ENCODE results near the gene RET. TPM values are rescaled to one million over a fixed set of nuclear protein-coding genes. Genes with fewer than 3 reads are reported as not detected.

Gene RET
- total and polyA plus RNA-seq, 4 donors = 0.31 to 1.3 (median 0.77) TPM

GRCh38 chr10:43113201-43114087 lies 36.6 kb downstream of the RET start:
- TF ChIP-seq CTCF (IDR thresholded peaks at IDR 0.05; ENCODE audit: control extremely low read depth, extremely low read depth) = no peak
- ATAC-seq (ENCODE audit: insufficient read depth, low FRiP score) (no peak), DNase-seq (no peak)
- no peak overlapping the region for H3K4me3 ChIP-seq
- no peaks in the 10 kb centered on the region for H3K9me3 ChIP-seq (ENCODE audit: control insufficient read depth in 4 of 4, insufficient read depth in 3 of 4, low read length in 3 of 4)
- H3K27ac ChIP-seq (ENCODE audit: low read depth in 1 of 2, low read length in 1 of 2) = no peak overlapping the region
- H3K4me1 ChIP-seq (ENCODE audit: control insufficient read depth in 5 of 5, insufficient read depth in 5 of 5, low read length in 5 of 5) = peaks cover 0 to 14% (median 0%) of the 10 kb centered on the region in 5 donors
- no peaks in the 10 kb centered on the region for H3K36me3 ChIP-seq (ENCODE audit: control insufficient read depth in 4 of 4, insufficient read depth in 4 of 4, low read length in 4 of 4)
- H3K9ac ChIP-seq (ENCODE audit: insufficient read depth in 1 of 2, low read length in 2 of 2) = no peak overlapping the region
- H3K27me3 ChIP-seq (ENCODE audit: control insufficient read depth in 3 of 3, insufficient read depth in 3 of 3, low read length in 2 of 3) = no peaks in the 10 kb centered on the region
- 85% methylated on average over 16 of the region's 16 CpGs for WGBS, 2 donors

GRCh38 chr10:43114088-43114742 lies 37.3 kb downstream of the RET start:
- no peaks in the 10 kb centered on the region for H3K9me3 ChIP-seq (ENCODE audit: control insufficient read depth in 4 of 4, insufficient read depth in 3 of 4, low read length in 3 of 4)
- DNase-seq = no peak
- H3K4me1 ChIP-seq (ENCODE audit: control insufficient read depth in 5 of 5, insufficient read depth in 5 of 5, low read length in 5 of 5) = peaks cover 0 to 14% (median 0%) of the 10 kb centered on the region in 5 donors
- H3K27me3 ChIP-seq (ENCODE audit: control insufficient read depth in 3 of 3, insufficient read depth in 3 of 3, low read length in 2 of 3) = no peaks in the 10 kb centered on the region
- no peak overlapping the region for H3K9ac ChIP-seq (ENCODE audit: insufficient read depth in 1 of 2, low read length in 2 of 2)
- no peak overlapping the region for H3K4me3 ChIP-seq
- H3K36me3 ChIP-seq (ENCODE audit: control insufficient read depth in 4 of 4, insufficient read depth in 4 of 4, low read length in 4 of 4) = no peaks in the 10 kb centered on the region
- TF ChIP-seq CTCF (IDR thresholded peaks at IDR 0.05; ENCODE audit: control extremely low read depth, extremely low read depth) = no peak
- WGBS, 2 donors = 91 to 93% methylated on average over 24 of the region's 24 CpGs
- no peak for ATAC-seq (ENCODE audit: insufficient read depth, low FRiP score)
- H3K27ac ChIP-seq (ENCODE audit: low read depth in 1 of 2, low read length in 1 of 2) = no peak overlapping the region

- ATAC-seq (ENCODE audit: insufficient read depth, low FRiP score) (no peak), DNase-seq (no peak)
- no peaks in the 10 kb centered on the region for H3K36me3 ChIP-seq (ENCODE audit: control insufficient read depth in 4 of 4, insufficient read depth in 4 of 4, low read length in 4 of 4)
- H3K4me1 ChIP-seq (ENCODE audit: control insufficient read depth in 5 of 5, insufficient read depth in 5 of 5, low read length in 5 of 5) = peaks cover 0 to 13% (median 0%) of the 10 kb centered on the region in 5 donors
- TF ChIP-seq CTCF (IDR thresholded peaks at IDR 0.05; ENCODE audit: control extremely low read depth, extremely low read depth) = no peak
- no peak overlapping the region for H3K27ac ChIP-seq (ENCODE audit: low read depth in 1 of 2, low read length in 1 of 2)
- 79 to 85% methylated on average over 17 of the region's 17 CpGs for WGBS, 2 donors
- H3K9me3 ChIP-seq (ENCODE audit: control insufficient read depth in 4 of 4, insufficient read depth in 3 of 4, low read length in 3 of 4) = no peaks in the 10 kb centered on the region
- H3K27me3 ChIP-seq (ENCODE audit: control insufficient read depth in 3 of 3, insufficient read depth in 3 of 3, low read length in 2 of 3) = no peaks in the 10 kb centered on the region
- H3K9ac ChIP-seq (ENCODE audit: insufficient read depth in 1 of 2, low read length in 2 of 2) = no peak overlapping the region
- no peak overlapping the region for H3K4me3 ChIP-seq
These were observed 38.1 kb downstream of the RET start for GRCh38 chr10:43114743-43115611.
